ACC112 (cell line): ENCODE data around the gene WDR86.

Experiments
- H2AFZ ChIP-seq: fragments of 200-600 bp; sonication (generic); one replicate; pipeline ENCODE4 v1.6.0; 2017; ENCODE audit warnings: antibody characterized with exemption, low read length; ENCODE audit not compliant: unreplicated experiment
- H3K27ac ChIP-seq: fragments of 200-600 bp; sonication (generic); 2 replicates; pipeline ENCODE4 v1.5.1; 2014; ENCODE audit warnings: low read depth, mild to moderate bottlenecking, antibody characterized with exemption, low read length, moderate library complexity
- H3K27me3 ChIP-seq: fragments of 200-600 bp; sonication (generic); 2 replicates; pipeline ENCODE4 v1.6.1; 2014; ENCODE audit warnings: mild to moderate bottlenecking, antibody characterized with exemption, low read length, moderate library complexity, mixed read lengths; ENCODE audit not compliant: insufficient read depth
- H3K36me3 ChIP-seq: fragments of 200-600 bp; sonication (generic); 2 replicates; pipeline ENCODE4 v1.6.1; 2016; ENCODE audit warnings: mild to moderate bottlenecking, antibody characterized with exemption, low read length, moderate library complexity, mixed read lengths; ENCODE audit not compliant: insufficient read depth
- H3K4me1 ChIP-seq: fragments of 200-600 bp; sonication (generic); one replicate; pipeline ENCODE4 v1.6.1; 2016; ENCODE audit warnings: low read length, mixed read lengths; ENCODE audit not compliant: insufficient read depth, unreplicated experiment, control insufficient read depth
- H3K4me3 ChIP-seq: fragments of 200-600 bp; sonication (generic); 2 replicates; pipeline ENCODE4 v1.5.1; 2014; ENCODE audit warnings: mild to moderate bottlenecking, low read depth, low read length
- H3K79me2 ChIP-seq: fragments of 200-600 bp; sonication (generic); one replicate; pipeline ENCODE4 v1.6.0; 2016; ENCODE audit warnings: low read length; ENCODE audit not compliant: control insufficient read depth, unreplicated experiment, insufficient read depth

The WDR86 gene

DNA sequence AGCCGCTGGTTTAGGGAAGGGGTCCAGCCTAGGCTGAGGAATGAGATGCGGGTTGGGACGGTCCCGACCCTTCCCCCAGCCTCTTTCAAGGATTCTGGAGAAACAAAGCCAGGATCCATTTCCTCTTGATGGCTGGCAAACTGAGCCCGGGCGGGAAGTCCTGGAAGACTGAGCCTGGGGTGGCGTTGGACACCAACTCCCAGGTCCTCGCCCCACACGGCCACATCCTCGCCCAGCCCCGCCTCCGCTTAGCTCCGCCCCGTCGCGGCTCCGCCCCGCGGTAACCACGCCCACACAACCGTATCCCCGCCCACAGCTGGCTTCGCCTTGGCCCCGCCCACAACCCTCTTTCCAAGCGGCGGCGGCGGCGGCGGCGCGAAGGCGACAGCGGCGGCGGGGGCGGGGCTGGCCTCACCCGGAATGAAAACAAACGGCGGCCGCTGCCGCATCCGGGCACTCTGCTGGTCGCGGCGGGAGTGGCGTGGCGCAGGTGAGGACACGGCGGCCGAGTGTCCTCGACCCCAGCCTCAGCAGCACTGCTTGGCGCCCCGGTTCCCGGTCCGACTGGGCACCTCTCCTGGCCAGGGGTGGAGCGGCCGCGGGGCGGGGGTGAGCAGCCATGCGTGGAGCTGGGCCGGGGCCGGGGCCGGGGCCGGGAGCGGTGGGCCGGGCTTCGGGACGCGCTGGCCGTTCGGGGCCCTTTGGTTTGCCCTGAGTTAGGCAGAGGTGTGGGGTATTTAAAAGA is 68.3 kb downstream of the WDR86 start, which contains the start of gene NUB1:
Gene NUB1, plus strand, starts transcription at position 456 of the 745 bp plus-strand sequence. CDS start 3,538 bp downstream, outside the sequence.
- no peaks in the 10 kb centered on the region for H3K27me3 ChIP-seq
- peak within 1 kb of the TSS; percentile 42 for H3K27ac ChIP-seq
- H2AFZ ChIP-seq = peak within 1 kb of the TSS; percentile 47

DNA sequence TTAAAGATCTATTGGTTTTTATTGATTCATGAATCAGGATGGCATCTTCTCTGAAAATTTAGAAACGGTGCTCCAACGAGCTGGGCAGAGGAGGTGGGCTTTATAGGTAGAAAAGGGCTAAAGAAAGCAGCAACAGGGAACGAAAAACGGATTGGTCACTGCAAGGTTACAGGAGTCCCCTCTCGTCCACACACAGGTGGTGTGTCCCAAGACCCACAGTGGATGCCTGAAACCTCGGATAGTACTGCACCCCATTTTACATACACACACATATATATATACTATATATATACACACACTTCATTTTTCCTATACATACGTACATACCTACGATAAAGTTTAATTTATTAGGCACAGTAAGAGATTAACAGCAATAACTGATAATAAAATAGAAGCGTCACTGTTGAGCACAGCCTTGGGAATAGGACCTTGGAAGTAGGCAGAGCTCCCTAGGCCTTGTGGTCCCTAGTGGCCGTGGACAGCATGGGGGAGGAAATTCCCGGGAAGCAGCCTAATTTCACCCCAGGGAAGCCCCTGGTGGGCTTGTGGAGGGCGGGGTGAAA is 69.0 kb downstream of the WDR86 start:
- peaks cover 22% of the 10 kb centered on the region for H3K79me2 ChIP-seq
- H3K4me3 ChIP-seq = peak overlapping the region; percentile 92
- peak overlapping the region; percentile 26 for H2AFZ ChIP-seq
- peaks cover 14% of the 10 kb centered on the region for H3K4me1 ChIP-seq
- peaks cover 5% of the 10 kb centered on the region; the same call in 1 of the 2 replicates for H3K36me3 ChIP-seq
- no peak overlapping the region for H3K27ac ChIP-seq
- H3K27me3 ChIP-seq = no peaks in the 10 kb centered on the region

More for the DNA sequence above, 68.3 kb downstream of the WDR86 start, which contains the start of gene NUB1:
- peaks cover 21% of the 10 kb centered on the region for H3K4me1 ChIP-seq
- H3K79me2 ChIP-seq = peaks cover 24% of the 10 kb centered on the region
- H3K4me3 ChIP-seq = peak within 1 kb of the TSS; percentile 92
- H3K36me3 ChIP-seq = peaks cover 10% of the 10 kb centered on the region; the same call in 1 of the 2 replicates

DNA sequence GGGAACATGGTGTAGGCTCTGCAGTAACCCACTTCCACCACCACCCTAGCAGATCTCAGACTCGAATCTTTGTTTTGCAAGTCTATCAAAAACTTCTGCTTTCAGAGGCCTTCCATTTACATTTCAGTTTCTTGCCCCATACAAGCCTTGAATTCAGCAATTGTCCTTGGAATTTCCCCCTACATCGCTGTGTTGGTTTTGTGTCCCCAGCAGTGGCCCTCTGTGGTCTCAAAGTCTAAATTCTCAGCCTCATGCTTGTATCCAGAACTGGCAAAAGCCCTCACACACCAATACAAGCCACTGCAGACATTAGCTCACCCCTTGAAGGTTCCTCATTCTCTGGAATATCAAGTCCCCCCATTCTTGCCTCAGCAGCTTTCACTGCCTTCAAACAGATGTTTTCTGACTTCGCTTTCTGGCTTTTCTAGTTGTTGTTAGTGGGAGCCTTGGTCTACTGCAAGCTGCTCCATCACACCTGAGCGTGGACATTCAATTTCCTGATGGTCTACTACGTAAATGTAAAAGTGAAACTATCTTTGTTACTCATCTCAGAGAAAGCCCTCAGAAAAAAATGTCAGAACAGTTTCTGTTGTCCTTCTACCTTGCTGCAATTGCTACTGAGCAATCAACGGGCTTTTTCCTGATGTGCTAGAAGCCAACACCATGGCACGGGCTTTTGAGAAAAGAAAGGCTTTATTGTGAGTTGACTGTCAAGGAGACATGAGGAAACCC is 70.0 kb downstream of the WDR86 start:
- Histone ChIP-seq H3K4me1 (peaks cover 7% of the 10 kb centered on the region), H3K27ac (no peak overlapping the region), H3K79me2 (peaks cover 19% of the 10 kb centered on the region), H3K27me3 (no peaks in the 10 kb centered on the region), H3K36me3 (no peaks in the 10 kb centered on the region), H3K4me3 (no peak overlapping the region), H2AFZ (peak overlapping the region; percentile 15)

DNA sequence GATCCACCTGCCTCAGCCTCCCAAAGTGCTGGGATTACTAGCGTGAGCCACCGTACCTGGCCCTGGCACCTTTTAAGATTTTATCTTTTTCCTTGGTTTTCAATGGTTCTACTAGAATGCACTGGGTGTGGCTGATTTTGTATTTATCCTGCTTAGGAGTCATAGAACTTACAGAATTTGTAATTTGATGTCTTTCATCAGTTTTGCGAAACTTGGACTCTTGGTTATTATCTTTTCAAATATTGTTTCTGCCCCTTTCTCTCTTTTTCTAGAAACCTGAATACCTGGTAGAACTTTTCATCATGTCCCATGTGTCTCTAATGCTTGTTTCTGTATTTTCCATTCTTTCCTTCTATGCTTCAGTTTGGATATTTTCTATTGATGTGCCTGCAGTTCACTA is 71.0 kb downstream of the WDR86 start:
- H3K27me3 ChIP-seq = no peaks in the 10 kb centered on the region
- H3K79me2 ChIP-seq = peaks cover 16% of the 10 kb centered on the region
- H2AFZ ChIP-seq = no peak overlapping the region
- no peak overlapping the region for H3K27ac ChIP-seq
- H3K36me3 ChIP-seq = no peaks in the 10 kb centered on the region
- H3K4me3 ChIP-seq = no peak overlapping the region
- H3K4me1 ChIP-seq = peaks cover 7% of the 10 kb centered on the region

DNA sequence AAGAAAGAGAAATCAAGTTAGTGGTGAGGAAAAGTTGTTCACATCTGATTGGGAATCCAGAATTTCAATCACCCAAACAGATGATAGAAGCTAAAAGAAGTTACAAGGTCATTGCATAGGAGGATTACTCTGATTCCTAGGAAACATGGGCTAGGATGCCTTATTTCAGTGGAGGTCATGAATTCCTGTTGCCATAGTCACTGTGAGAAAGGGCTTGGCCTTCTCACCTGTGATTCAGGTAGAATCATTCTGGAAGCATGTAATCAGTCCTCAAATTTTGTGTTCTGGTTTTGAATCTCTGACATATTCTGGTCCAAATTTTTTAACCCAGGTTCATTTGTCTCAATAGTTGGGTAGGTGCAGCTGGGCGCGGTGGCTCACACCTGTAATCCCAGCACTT is 72.5 kb downstream of the WDR86 start:
- no peak overlapping the region for H2AFZ ChIP-seq
- no peak overlapping the region for H3K27ac ChIP-seq
- H3K36me3 ChIP-seq = no peaks in the 10 kb centered on the region

DNA sequence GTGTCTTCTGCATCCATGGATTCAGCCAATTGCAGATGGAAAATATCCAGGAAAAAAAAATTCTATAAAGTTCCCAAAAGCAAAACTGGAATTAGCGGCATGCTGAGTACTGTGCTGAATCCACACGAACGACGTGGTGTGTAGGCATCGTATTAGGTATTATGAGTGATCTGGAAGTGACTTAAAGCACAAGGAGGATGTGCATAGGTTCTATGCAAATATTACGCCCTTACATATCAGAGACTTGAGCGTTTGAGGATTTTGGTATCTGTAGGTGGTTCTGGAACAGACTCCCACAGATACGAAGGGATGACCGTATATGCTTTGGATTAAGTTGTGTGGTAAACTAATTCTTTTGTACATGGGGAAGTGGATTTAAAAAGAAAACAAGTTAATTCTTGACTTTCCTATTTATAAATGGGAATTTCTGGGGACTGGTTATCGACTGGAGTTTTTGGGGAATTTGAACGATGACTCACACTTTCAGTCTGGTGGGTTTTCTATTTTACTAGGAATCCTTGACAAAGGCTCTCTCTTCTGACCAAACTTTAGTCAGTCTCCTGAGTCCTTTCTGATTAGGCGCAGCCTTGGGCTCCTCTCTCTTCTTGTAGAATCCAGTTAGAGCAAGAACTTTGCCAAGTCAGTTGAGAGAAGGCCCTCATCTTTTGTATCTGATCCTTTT is 73.7 kb downstream of the WDR86 start:
- no peak overlapping the region for H3K27ac ChIP-seq
- no peak overlapping the region for H3K4me3 ChIP-seq
- no peaks in the 10 kb centered on the region for H3K27me3 ChIP-seq
- peak overlapping the region; percentile 7 for H2AFZ ChIP-seq
- no peaks in the 10 kb centered on the region for H3K36me3 ChIP-seq
- H3K4me1 ChIP-seq = no peaks in the 10 kb centered on the region
- H3K79me2 ChIP-seq = no peaks in the 10 kb centered on the region

More for the DNA sequence above, 72.5 kb downstream of the WDR86 start:
- no peaks in the 10 kb centered on the region for H3K4me1 ChIP-seq
- H3K27me3 ChIP-seq = no peaks in the 10 kb centered on the region
- H3K4me3 ChIP-seq = no peak overlapping the region
- peaks cover 3% of the 10 kb centered on the region for H3K79me2 ChIP-seq

DNA sequence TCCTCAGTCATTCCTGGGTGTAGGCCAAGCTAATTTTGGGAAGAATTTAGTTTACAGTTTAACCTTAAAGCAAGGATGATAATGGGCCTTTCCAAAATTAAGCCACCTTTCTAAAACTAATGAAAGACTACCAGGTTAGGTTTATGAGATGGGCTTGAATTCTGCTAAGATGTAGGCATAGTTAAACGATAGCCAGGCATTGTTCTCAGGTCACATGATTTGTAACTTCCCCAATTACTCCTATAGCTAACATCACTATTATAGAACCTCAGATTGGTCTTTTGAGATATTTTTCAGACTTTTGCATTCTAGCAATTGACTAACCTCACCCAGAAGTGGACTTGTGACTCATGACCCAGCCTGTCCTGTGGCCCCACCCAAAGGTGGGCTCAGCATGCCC is 75.2 kb downstream of the WDR86 start:
- H2AFZ ChIP-seq = no peak overlapping the region
- H3K4me1 ChIP-seq = no peaks in the 10 kb centered on the region
- no peaks in the 10 kb centered on the region for H3K79me2 ChIP-seq
- H3K4me3 ChIP-seq = no peak overlapping the region
- no peaks in the 10 kb centered on the region for H3K36me3 ChIP-seq
- H3K27me3 ChIP-seq = no peaks in the 10 kb centered on the region
- H3K27ac ChIP-seq = no peak overlapping the region
